Measurements from ENCODE around the gene CCDC68. TPM values are rescaled to one million over a fixed set of nuclear protein-coding genes. Genes with fewer than 3 reads are reported as not detected.

The CCDC68 gene
- total RNA-seq, 2 experiments from 2014 or later = not detected

GRCh38 chr18:54914816-54915215 is 44.4 kb downstream of the CCDC68 start:
- Histone ChIP-seq H3K36me3 (ENCODE audit: insufficient read depth, low read length) (no peaks in the 10 kb centered on the region), H3K4me1 (ENCODE audit: insufficient read depth, low read length) (no peaks in the 10 kb centered on the region), H3K4me3 (ENCODE audit: low read length) (no peak overlapping the region), H3K9me3 (ENCODE audit: control insufficient read depth in 1 of 2, insufficient read depth in 1 of 2, low read length in 2 of 2) (peaks cover 0 to 11% of the 10 kb centered on the region in 2 experiments), H3K27ac (ENCODE audit: low read depth in 1 of 2, low read length in 2 of 2) (no peak overlapping the region), H3K27me3 (ENCODE audit: control insufficient read depth in 1 of 2, insufficient read depth in 2 of 2, low read length in 2 of 2) (no peaks in the 10 kb centered on the region)
- H3K4me1 Mint-ChIP-seq (ENCODE audit: low read depth) = no peaks in the 10 kb centered on the region
- intact Hi-C loops (cut with DNase I, micrococcal nuclease) = no loop called here
- no peak overlapping the region for H3K27ac Mint-ChIP-seq
- ATAC-seq (ENCODE audit: poor library complexity) = no peak
- CTCF ChIA-PET = no interaction called here
- no peak for DNase-seq
- H3K4me3 Mint-ChIP-seq = no peak overlapping the region
- no peaks in the 10 kb centered on the region for H3K27me3 Mint-ChIP-seq
- H3K36me3 Mint-ChIP-seq (ENCODE audit: low read depth) = no peaks in the 10 kb centered on the region
- H3K9me3 Mint-ChIP-seq = no peaks in the 10 kb centered on the region
- TF ChIP-seq CTCF (IDR thresholded peaks at IDR 0.05) = no peak
- POLR2A ChIA-PET = no interaction called here

GRCh38 chr18:54911551-54911950 is 47.7 kb downstream of the CCDC68 start:
- no peak overlapping the region for H3K27ac ChIP-seq (ENCODE audit: low read depth in 1 of 2, low read length in 2 of 2)
- no peaks in the 10 kb centered on the region for H3K36me3 ChIP-seq (ENCODE audit: insufficient read depth, low read length)
- peaks cover 0 to 11% of the 10 kb centered on the region in 2 experiments for H3K9me3 ChIP-seq (ENCODE audit: control insufficient read depth in 1 of 2, insufficient read depth in 1 of 2, low read length in 2 of 2)
- no peak overlapping the region for H3K27ac Mint-ChIP-seq
- H3K4me3 Mint-ChIP-seq = no peak overlapping the region
- TF ChIP-seq CTCF (IDR thresholded peaks at IDR 0.05) = no peak
- intact Hi-C loops (cut with DNase I, micrococcal nuclease) = no loop called here
- DNase-seq (no peak), ATAC-seq (ENCODE audit: poor library complexity) (no peak)
- H3K36me3 Mint-ChIP-seq (ENCODE audit: low read depth) = no peaks in the 10 kb centered on the region
- H3K4me3 ChIP-seq (ENCODE audit: low read length) = no peak overlapping the region
- no peaks in the 10 kb centered on the region for H3K4me1 Mint-ChIP-seq (ENCODE audit: low read depth)
- H3K9me3 Mint-ChIP-seq = no peaks in the 10 kb centered on the region
- CTCF ChIA-PET = no interaction called here
- H3K4me1 ChIP-seq (ENCODE audit: insufficient read depth, low read length) = no peaks in the 10 kb centered on the region
- H3K27me3 ChIP-seq (ENCODE audit: control insufficient read depth in 1 of 2, insufficient read depth in 2 of 2, low read length in 2 of 2) = no peaks in the 10 kb centered on the region
- POLR2A ChIA-PET = no interaction called here
- H3K27me3 Mint-ChIP-seq = no peaks in the 10 kb centered on the region

GRCh38 chr18:54910161-54910919 is 48.9 kb downstream of the CCDC68 start:
- no peaks in the 10 kb centered on the region for H3K27me3 Mint-ChIP-seq
- Histone ChIP-seq H3K27ac (ENCODE audit: low read depth in 1 of 2, low read length in 2 of 2) (no peak overlapping the region), H3K36me3 (ENCODE audit: insufficient read depth, low read length) (no peaks in the 10 kb centered on the region), H3K4me3 (ENCODE audit: low read length) (no peak overlapping the region), H3K4me1 (ENCODE audit: insufficient read depth, low read length) (no peaks in the 10 kb centered on the region), H3K9me3 (ENCODE audit: control insufficient read depth in 1 of 2, insufficient read depth in 1 of 2, low read length in 2 of 2) (peaks cover 0 to 11% of the 10 kb centered on the region in 2 experiments), H3K27me3 (ENCODE audit: control insufficient read depth in 1 of 2, insufficient read depth in 2 of 2, low read length in 2 of 2) (no peaks in the 10 kb centered on the region)
- DNase-seq (no peak), ATAC-seq (ENCODE audit: poor library complexity) (no peak)
- intact Hi-C loops (cut with DNase I, micrococcal nuclease) = no loop called here
- H3K9me3 Mint-ChIP-seq = no peaks in the 10 kb centered on the region
- TF ChIP-seq CTCF (IDR thresholded peaks at IDR 0.05) = no peak
- H3K4me1 Mint-ChIP-seq (ENCODE audit: low read depth) = no peaks in the 10 kb centered on the region
- H3K4me3 Mint-ChIP-seq = no peak overlapping the region
- CTCF ChIA-PET = no interaction called here
- POLR2A ChIA-PET = no interaction called here
- H3K36me3 Mint-ChIP-seq (ENCODE audit: low read depth) = no peaks in the 10 kb centered on the region
- no peak overlapping the region for H3K27ac Mint-ChIP-seq
